IMR-90 (cell line): ENCODE results near the gene METTL23. TPM values are rescaled to one million over a fixed set of nuclear protein-coding genes. Genes with fewer than 3 reads are reported as not detected.

ENCODE experiments used
- ATAC-seq: fragments of 200-7000 bp; cut with Tn5 transposase; 2 replicates; pipeline ENCODE4 v1.9.1; 2020; ENCODE audit warnings: low read depth, mild to moderate bottlenecking, moderate library complexity
- BruUV-seq: library from RNA; stranded (reverse); fragments of 400-500 nt; replicated peaks from 2 replicates; lab custom pipeline; 2021; lab: Mats Ljungman, UMichigan
- CTCF ChIA-PET: fragments of 300-600 bp; formaldehyde crosslinking; extraction: SDS; loops from one replicate; lab custom pipeline; 2021; ENCODE audit warnings: antibody characterized with exemption; lab: Yijun Ruan, JAX
- POLR2A ChIA-PET: fragments of 300-600 bp; sonication (Branson Sonifier 250); formaldehyde crosslinking; loops from one replicate; lab custom pipeline; 2022; ENCODE audit warnings: antibody characterized with exemption; ENCODE audit not compliant: unreplicated experiment; lab: Charles Lee
- DNase-seq: peaks from one replicate; pipeline ENCODE4 v3.0.0; 2013
- H2AFZ ChIP-seq: replicated peaks from 2 replicates; pipeline ENCODE3; 2013; ENCODE audit warnings: low read length, mild to moderate bottlenecking; ENCODE audit not compliant: poor library complexity
- H2AK5ac ChIP-seq: 2 replicates; pipeline ENCODE4 v1.6.1; 2013; ENCODE audit warnings: low read depth, low read length, inconsistent platforms
- H2AK9ac ChIP-seq: replicated peaks from 2 replicates; pipeline ENCODE3; 2013; ENCODE audit warnings: mild to moderate bottlenecking, low read depth, low read length, moderate library complexity; ENCODE audit not compliant: poor library complexity
- H2BK120ac ChIP-seq: 2 replicates; pipeline ENCODE4 v1.6.1; 2013; ENCODE audit warnings: low read depth, low read length, inconsistent platforms
- H2BK15ac ChIP-seq: 3 replicates; pipeline ENCODE4 v1.6.1; 2013; ENCODE audit warnings: low read depth, low read length, inconsistent platforms
- H2BK20ac ChIP-seq: 2 replicates; pipeline ENCODE4 v1.6.1; 2013; ENCODE audit warnings: low read depth, mild to moderate bottlenecking, inconsistent platforms, low read length, moderate library complexity
- H2BK5ac ChIP-seq: 2 replicates; pipeline ENCODE4 v1.6.1; 2013; ENCODE audit warnings: mild to moderate bottlenecking, low read depth, low read length, inconsistent platforms; ENCODE audit not compliant: poor library complexity, severe bottlenecking
- H3K14ac ChIP-seq: replicated peaks from 2 replicates; pipeline ENCODE4 v1.6.1; 2013; ENCODE audit warnings: low read depth, low read length, inconsistent platforms
- H3K18ac ChIP-seq: 2 replicates; pipeline ENCODE4 v1.6.1; 2013; ENCODE audit warnings: low read depth, low read length, control low read depth
- H3K23ac ChIP-seq: 2 replicates; pipeline ENCODE4 v1.6.1; 2013; ENCODE audit warnings: low read depth, low read length, inconsistent platforms
- H3K27ac ChIP-seq: 2 replicates; pipeline ENCODE4 v1.5.1; 2013; ENCODE audit warnings: mild to moderate bottlenecking, control low read depth, low read length; ENCODE audit not compliant: insufficient read depth
- H3K27me3 ChIP-seq: 2 replicates; pipeline ENCODE4 v1.6.1; 2013; ENCODE audit warnings: low read length; ENCODE audit not compliant: control insufficient read depth, insufficient read depth
- H3K36me3 ChIP-seq: 2 replicates; pipeline ENCODE4 v1.6.1; 2013; ENCODE audit warnings: low read length, mixed read lengths; ENCODE audit not compliant: control insufficient read depth, insufficient read depth
- H3K4ac ChIP-seq: 2 replicates; pipeline ENCODE4 v1.6.1; 2013; ENCODE audit warnings: low read depth, low read length, inconsistent platforms
- H3K4me1 ChIP-seq: 2 replicates; pipeline ENCODE4 v1.6.1; 2013; ENCODE audit warnings: low read length, mixed read lengths; ENCODE audit not compliant: control insufficient read depth, insufficient read depth
- H3K4me2 ChIP-seq: 2 replicates; pipeline ENCODE4 v1.6.1; 2013; ENCODE audit warnings: low read depth, mild to moderate bottlenecking, control low read depth, low read length, moderate library complexity
- H3K4me3 ChIP-seq: 2 replicates; pipeline ENCODE4 v1.5.1; 2013; ENCODE audit warnings: low read depth, mild to moderate bottlenecking, control low read depth, low read length, moderate library complexity; ENCODE audit not compliant: insufficient read depth
- H3K56ac ChIP-seq: 2 replicates; pipeline ENCODE4 v1.6.1; 2013; ENCODE audit warnings: low read length, inconsistent platforms; ENCODE audit not compliant: insufficient read depth; ENCODE audit errors: extremely low read depth
- H3K79me1 ChIP-seq, 2 experiments: 2 replicates each; pipeline ENCODE4 v1.6.1; 2013; ENCODE audit warnings: low read length in 2 of 2, inconsistent platforms in 1 of 2, low read depth in 1 of 2
- H3K9ac ChIP-seq: 2 replicates; pipeline ENCODE4 v1.6.1; 2013; ENCODE audit warnings: low read depth, low read length, control low read depth
- H3K9me1 ChIP-seq: 2 replicates; pipeline ENCODE4 v1.6.1; 2013; ENCODE audit warnings: low read length, inconsistent platforms; ENCODE audit not compliant: insufficient read depth
- H3K9me3 ChIP-seq: 2 replicates; pipeline ENCODE4 v1.6.1; 2013; ENCODE audit warnings: low read length; ENCODE audit not compliant: control insufficient read depth, insufficient read depth
- H4K20me1 ChIP-seq: 2 replicates; pipeline ENCODE4 v1.6.1; 2013; ENCODE audit warnings: low read length, inconsistent platforms; ENCODE audit not compliant: insufficient read depth
- H4K5ac ChIP-seq: 2 replicates; pipeline ENCODE4 v1.6.1; 2013; ENCODE audit warnings: mild to moderate bottlenecking, low read depth, low read length, control low read depth
- H4K8ac ChIP-seq, 2 experiments: 2 replicates each; pipeline ENCODE4 v1.6.1; 2013; ENCODE audit warnings: low read depth in 2 of 2, low read length in 2 of 2, control low read depth in 1 of 2, inconsistent platforms in 1 of 2
- H4K91ac ChIP-seq: 2 replicates; pipeline ENCODE4 v1.6.1; 2013; ENCODE audit warnings: low read depth, low read length, inconsistent platforms; ENCODE audit not compliant: insufficient read depth
- BHLHE40 ChIP-seq: fragments of 150-350 bp; IDR thresholded peaks from 2 replicates; pipeline ENCODE4 v1.6.1; 2016; ENCODE audit warnings: mild to moderate bottlenecking, low read depth, low read length
- CEBPB ChIP-seq: IDR thresholded peaks from 2 replicates; pipeline ENCODE4 v1.6.1; 2012; ENCODE audit warnings: low read depth, low read length, improper control_type of control experiment
- CHD1 ChIP-seq: IDR thresholded peaks from 2 replicates; pipeline ENCODE4 v1.6.1; 2012; ENCODE audit warnings: low read depth, low read length, improper control_type of control experiment
- CTCF ChIP-seq: conservative IDR thresholded peaks from 2 replicates; pipeline ENCODE4 v1.5.1; 2012; ENCODE audit warnings: mild to moderate bottlenecking, low read depth, low read length, improper control_type of control experiment
- ELK1 ChIP-seq: fragments of 150-350 bp; IDR thresholded peaks from 2 replicates; pipeline ENCODE4 v1.6.1; 2016; ENCODE audit warnings: low read depth, mild to moderate bottlenecking, low read length, moderate library complexity, borderline replicate concordance
- FOS ChIP-seq: fragments of 150-350 bp; IDR thresholded peaks from 2 replicates; pipeline ENCODE4 v1.6.1; 2016; ENCODE audit warnings: low read depth, low read length
- MAFK ChIP-seq: IDR thresholded peaks from 2 replicates; pipeline ENCODE4 v1.6.1; 2012; ENCODE audit warnings: low read depth, low read length, improper control_type of control experiment
- MAZ ChIP-seq: IDR thresholded peaks from 2 replicates; pipeline ENCODE4 v1.6.1; 2012; ENCODE audit warnings: low read depth, mild to moderate bottlenecking, low read length, improper control_type of control experiment, moderate library complexity, borderline replicate concordance
- MXI1 ChIP-seq: IDR thresholded peaks from 2 replicates; pipeline ENCODE4 v1.6.1; 2012; ENCODE audit warnings: low read depth, mild to moderate bottlenecking, low read length, moderate library complexity, borderline replicate concordance
- NFE2L2 ChIP-seq: fragments of 150-350 bp; IDR thresholded peaks from 2 replicates; pipeline ENCODE4 v1.6.1; 2016; ENCODE audit warnings: low read depth, mild to moderate bottlenecking, low read length
- POLR2A ChIP-seq: IDR thresholded peaks from 2 replicates; pipeline ENCODE4 v1.6.1; 2012; ENCODE audit warnings: mild to moderate bottlenecking, low read depth, low read length
- RAD21 ChIP-seq: IDR thresholded peaks from 2 replicates; pipeline ENCODE4 v1.6.1; 2012; ENCODE audit warnings: low read length, improper control_type of control experiment
- RCOR1 ChIP-seq: IDR thresholded peaks from 2 replicates; pipeline ENCODE4 v1.6.1; 2012; ENCODE audit warnings: mild to moderate bottlenecking, low read length, improper control_type of control experiment; ENCODE audit not compliant: insufficient replicate concordance
- RFX5 ChIP-seq: IDR thresholded peaks from 2 replicates; pipeline ENCODE4 v1.8.0; 2012; ENCODE audit warnings: low read depth, mild to moderate bottlenecking, low read length, moderate library complexity
- SMC3 ChIP-seq: fragments of 150-350 bp; IDR thresholded peaks from 2 replicates; pipeline ENCODE4 v1.6.1; 2016; ENCODE audit warnings: low read depth, mild to moderate bottlenecking, antibody characterized with exemption, low read length, moderate library complexity
- USF2 ChIP-seq: fragments of 150-350 bp; IDR thresholded peaks from 2 replicates; pipeline ENCODE4 v1.6.1; 2017; ENCODE audit warnings: mild to moderate bottlenecking, antibody characterized with exemption, low read length, low read depth
- WGBS, 2 experiments: methylation state at CpG; one replicate each; pipeline versions ENCODE4 v1.1.5 to v1.1.7; 2013; ENCODE audit warnings: missing lambda C conversion rate in 2 of 2; ENCODE audit not compliant: insufficient read length in 1 of 2; ENCODE audit errors: extremely low coverage in 2 of 2; 5-methylcytosine and 5-hydroxymethylcytosine counted together
- dilution Hi-C: fragments of 300-500 bp; cut with HindIII; formaldehyde crosslinking; loops from one replicate; pipeline ENCODE4 v1.14.3; 2018; ENCODE audit warnings: low sequenced_read_pairs; ENCODE audit not compliant: unreplicated experiment
- in situ Hi-C: fragments of 300-500 bp; cut with MboI; formaldehyde crosslinking; loops from 3 replicates; pipeline ENCODE4 v1.14.3; 2019; ENCODE audit warnings: low sequenced_read_pairs, inconsistent platforms, mixed read lengths
- intact Hi-C: fragments of 100-400 bp; cut with micrococcal nuclease; formaldehyde crosslinking; loops from 2 replicates; pipeline ENCODE4 v1.10.0; 2022
- polyA plus RNA-seq, 3 experiments: library from polyadenylated mRNA; depleted of rRNA; stranded (reverse); fragments of >200 nt; gene quantifications; 2 replicates each; pipeline ENCODE4 v1.2.3, GENCODE V29; 2012; ENCODE audit warnings: low replicate concordance in 1 of 3
- total RNA-seq: library from RNA; depleted of rRNA; stranded (reverse); fragments of >200 nt; gene quantifications from 2 replicates; pipeline ENCODE4 v1.2.3, GENCODE V29; 2012

METTL23 gene
- total and polyA plus RNA-seq, 2 of the 4 experiments (the other 2 are of a cell fraction), result 18.8 to 32.1 TPM

GRCh38 chr17:76706817-76707216 is 19.8 kb upstream of the METTL23 start:
- Histone ChIP-seq H2BK15ac (no peak overlapping the region), H4K20me1 (peaks cover 80% of the 10 kb centered on the region), H3K79me1 (peaks cover 7 to 82% of the 10 kb centered on the region in 2 experiments; a peak in 3 of 4 replicates), H2AFZ (no peak overlapping the region), H3K9me3 (no peaks in the 10 kb centered on the region), H4K5ac (no peak overlapping the region), H3K27me3 (no peaks in the 10 kb centered on the region), H3K4me2 (peak overlapping the region; percentile 42; the same call in 1 of the 2 replicates), H3K23ac (peak overlapping the region; percentile 45; the same call in 1 of the 2 replicates), H4K91ac (no peak overlapping the region), H3K4me3 (no peak overlapping the region), H3K9me1 (peaks cover 27% of the 10 kb centered on the region), H3K27ac (no peak overlapping the region), H3K9ac (no peak overlapping the region), H2BK5ac (peak overlapping the region; percentile 9), H3K4me1 (peaks cover 31% of the 10 kb centered on the region), H2BK120ac (no peak overlapping the region), H3K36me3 (peaks cover 7% of the 10 kb centered on the region), H2AK9ac (no peak overlapping the region), H3K14ac (no peak overlapping the region), H3K56ac (no peak overlapping the region), H4K8ac (no peak overlapping the region), H3K4ac (no peak overlapping the region), H2BK20ac (no peak overlapping the region), H2AK5ac (no peak overlapping the region), H3K18ac (no peak overlapping the region)
- CTCF ChIA-PET, result no interaction called here
- POLR2A ChIA-PET, result no interaction called here
- in situ Hi-C loops, result no loop called here
- no peak for ATAC-seq
- BruUV-seq, result no TSS peak
- WGBS, 2 experiments, result no CpG with 5 or more reads among the region's 3 CpGs
- TF ChIP-seq SMC3 (no peak), FOS (no peak), MAZ (no peak), POLR2A (no peak), ELK1 (no peak), MAFK (no peak), RAD21 (no peak), RCOR1 (no peak), MXI1 (no peak), BHLHE40 (no peak), CEBPB (no peak), RFX5 (no peak), NFE2L2 (no peak), CTCF (no peak), USF2 (no peak), CHD1 (no peak)
- no peak for DNase-seq
- dilution Hi-C loops, result no loop called here
- intact Hi-C loops, result no loop called here
